K562 (cell line): ENCODE measurements around the gene RARG. TPM values are rescaled to one million over a fixed set of nuclear protein-coding genes. Genes with fewer than 3 reads are reported as not detected.

ENCODE experiments used
- ATAC-seq: fragments of 200-7000 bp; cut with Tn5 transposase; 3 replicates; pipeline ENCODE4 v1.9.1; 2020; ENCODE audit warnings: moderate library complexity
- BruUV-seq: library from RNA; stranded (reverse); fragments of 400-500 nt; replicated peaks from 2 replicates; lab custom pipeline; 2021; lab: Mats Ljungman, UMichigan
- CTCF ChIA-PET: fragments of 300-600 bp; formaldehyde crosslinking; extraction: SDS; loops from one replicate; lab custom pipeline; 2021; ENCODE audit warnings: low intra/inter-chr PET ratio; lab: Yijun Ruan, JAX
- POLR2A ChIA-PET: fragments of 300-600, 350-650 bp; sonication (Branson Sonifier 250); formaldehyde crosslinking; extraction: SDS; loops from one replicate; lab custom pipeline; 2021; ENCODE audit warnings: antibody characterized with exemption, inconsistent platforms; lab: Yijun Ruan, JAX
- DNase-seq, 4 experiments: peaks; one replicate each; pipeline versions ENCODE4 v3.0.0 to v3.0.0-alpha.2; 2011 to 2018; ENCODE audit warnings: low spot score in 3 of 4, mixed read lengths in 3 of 4; ENCODE audit errors: extremely low read depth in 1 of 4
- FAIRE-seq: peaks from 2 replicates; lab custom pipeline; 2011; peaks lifted over from hg19 to GRCh38; lab: Jason Lieb, UNC
- H2AFZ ChIP-seq: 2 replicates; pipeline ENCODE4 v1.6.0; 2011; ENCODE audit warnings: low read depth, low read length, control low read depth, inconsistent platforms
- H3K27ac ChIP-seq: fragments of 200-600 bp; 3 replicates; pipeline ENCODE4 v1.8.0; 2011; ENCODE audit warnings: low read depth, mild to moderate bottlenecking, control low read depth, inconsistent platforms, low read length, moderate library complexity, mixed read lengths; ENCODE audit errors: extremely low read depth
- H3K27me3 ChIP-seq, 2 experiments: fragments of 300-600 bp in 1 of 2; 2 replicates in 1 of 2; 3 replicates in 1 of 2; pipeline versions ENCODE4 v1.6.0 to v1.8.0; 2011; ENCODE audit warnings: inconsistent platforms in 2 of 2, low read length in 2 of 2, mild to moderate bottlenecking in 1 of 2, mixed read lengths in 1 of 2, moderate library complexity in 1 of 2; ENCODE audit not compliant: control insufficient read depth in 2 of 2, insufficient read depth in 2 of 2
- H3K36me3 ChIP-seq: fragments of 300-600 bp; 3 replicates; pipeline ENCODE4 v1.8.0; 2011; ENCODE audit warnings: mild to moderate bottlenecking, low read length, inconsistent platforms; ENCODE audit not compliant: control insufficient read depth, insufficient read depth
- H3K4me1 ChIP-seq, 2 experiments: fragments of 200-600 bp in 1 of 2; replicated peaks in 1 of 2; 2 replicates in 1 of 2; 3 replicates in 1 of 2; pipeline versions ENCODE4 v1.5.1 to v1.8.0; 2011; ENCODE audit warnings: inconsistent platforms in 2 of 2, low read length in 2 of 2, mild to moderate bottlenecking in 1 of 2, mixed read lengths in 1 of 2, moderate library complexity in 1 of 2; ENCODE audit not compliant: control insufficient read depth in 2 of 2, insufficient read depth in 2 of 2
- H3K4me2 ChIP-seq: 2 replicates; pipeline ENCODE4 v1.6.1; 2011; ENCODE audit warnings: low read length, control low read depth, inconsistent platforms, mixed read lengths; ENCODE audit not compliant: insufficient read depth
- H3K4me3 ChIP-seq: fragments of 200-600 bp; sonication (generic), shearing (Covaris generic); 2 replicates; pipeline ENCODE4 v1.5.1; 2016; ENCODE audit warnings: control low read depth, inconsistent platforms
- H3K79me2 ChIP-seq: fragments of 200-600 bp; 3 replicates; pipeline ENCODE4 v1.8.0; 2011; ENCODE audit warnings: low read length, inconsistent platforms; ENCODE audit not compliant: control insufficient read depth, insufficient read depth
- H3K9ac ChIP-seq, 2 experiments: 2 replicates each; pipeline versions ENCODE4 v1.6.0 to v1.6.1; 2011; ENCODE audit warnings: low read depth in 2 of 2, low read length in 2 of 2, control low read depth in 1 of 2, inconsistent platforms in 1 of 2, mild to moderate bottlenecking in 1 of 2, mixed read lengths in 1 of 2; ENCODE audit not compliant: insufficient read depth in 1 of 2
- H3K9me1 ChIP-seq: one replicate; pipeline ENCODE4 v1.6.0; 2011; ENCODE audit warnings: inconsistent platforms, mild to moderate bottlenecking, low read length, moderate library complexity; ENCODE audit not compliant: control insufficient read depth, insufficient read depth
- H3K9me3 ChIP-seq: replicated peaks from 2 replicates; pipeline ENCODE4 v1.5.1; 2011; ENCODE audit warnings: low read depth, low read length, inconsistent platforms; ENCODE audit not compliant: control insufficient read depth, insufficient read depth
- H4K20me1 ChIP-seq: replicated peaks from 2 replicates; pipeline ENCODE4 v1.6.1; 2011; ENCODE audit warnings: low read length, inconsistent platforms, mixed read lengths; ENCODE audit not compliant: control insufficient read depth, insufficient read depth
- ARID1B ChIP-seq: fragments of 450-650 bp; IDR thresholded peaks from 2 replicates; pipeline ENCODE4 v1.6.1; 2016; ENCODE audit warnings: antibody characterized with exemption, mild to moderate bottlenecking, inconsistent platforms
- HDGF ChIP-seq: fragments of 450-650 bp; IDR thresholded peaks from 2 replicates; pipeline ENCODE4 v1.6.1; 2016
- PRDM10 ChIP-seq: fragments of 450-650 bp; IDR thresholded peaks from 2 replicates; pipeline ENCODE4 v1.6.1; 2018; ENCODE audit not compliant: partially characterized antibody
- ZFX ChIP-seq: sonication (generic); formaldehyde crosslinking; IDR thresholded peaks from 2 replicates; pipeline ENCODE4 v1.8.0; 2022; ENCODE audit warnings: mild to moderate bottlenecking, missing genetic modification reagents, moderate library complexity
- WGBS: fragments of 100-300 bp; shearing (Covaris generic); methylation state at CpG from one replicate; pipeline ENCODE4 v1.1.6; 2016; ENCODE audit warnings: low coverage, mixed read lengths; ENCODE audit not compliant: insufficient coverage; ENCODE audit errors: missing lambda C conversion rate; 5-methylcytosine and 5-hydroxymethylcytosine counted together
- in situ Hi-C: fragments of 300-500 bp; cut with MboI; formaldehyde crosslinking; loops from 4 replicates; pipeline ENCODE4 v1.15.0; 2018; ENCODE audit warnings: inconsistent platforms, mixed read lengths
- intact Hi-C: fragments of 100-400 bp; cut with micrococcal nuclease; formaldehyde crosslinking; loops from 2 replicates; pipeline ENCODE4 v1.14.2; 2022
- polyA plus RNA-seq, 8 experiments: library from polyadenylated mRNA; depleted of rRNA in 4 of 8; stranded (reverse) in 5 of 8; unstranded in 3 of 8; fragments of >200 nt; fragmentation: Nextera tagmentation in 2 of 8; fragmentation: Illumina TruSeq in 1 of 8; extraction: Ambion mirVana in 2 of 8; extraction: Trizol in 1 of 8; gene quantifications; 2 replicates each; pipeline versions ENCODE4 v1.2.1 to v1.2.3, GENCODE V29; 2011 to 2014; ENCODE audit warnings: inconsistent platforms in 1 of 8, missing spikeins in 1 of 8
- total RNA-seq, 7 experiments: library from RNA; depleted of rRNA in 6 of 7; stranded (reverse); fragments of >200 nt in 6 of 7; fragmentation: Illumina TruSeq in 2 of 7; extraction: Trizol in 2 of 7; gene quantifications; 2 replicates each; pipeline versions ENCODE4 v1.2.1 to v1.2.3, GENCODE V29; 2011 to 2021; ENCODE audit warnings: low replicate concordance in 1 of 7
- TF ChIP-seq, protein P1 (sequence below), 2 experiments: fragments of 450-650 bp in 1 of 2; sonication (generic) in 1 of 2; formaldehyde crosslinking in 1 of 2; IDR thresholded peaks in 1 of 2; conservative IDR thresholded peaks in 1 of 2; 2 replicates each; pipeline versions ENCODE4 v1.6.1 to v1.8.1; 2016 to 2023; ENCODE audit warnings: mild to moderate bottlenecking in 2 of 2, moderate library complexity in 2 of 2, inconsistent platforms in 1 of 2, missing genetic modification reagents in 1 of 2

RARG gene
- total and polyA plus RNA-seq, 9 of the 15 experiments (the other 6 are each of a cell fraction or from before 2014, with no cell fraction given) = 0.18 to 7.6 (median 3.8) TPM

- peaks cover 38 to 71% of the 10 kb centered on the region in 2 experiments for H3K4me1 ChIP-seq
- intact Hi-C loops (no loop called here), in situ Hi-C loops (no loop called here)
Observed at GRCh38 chr12:53218551-53219291, 13.3 kb downstream of the RARG start.

More at GRCh38 chr12:53218551-53219291, 13.3 kb downstream of the RARG start:
- ChIA-PET CTCF (interaction anchor here (0.7 kb wide), 1 partner anchor 32 kb away, joined by 3 read pairs; no protein-coding TSS in a partner anchor), POLR2A (interaction anchor here (0.6 to 1.6 kb wide), 10 partner anchors 11 to 275 kb away, joined by 3 to 6 read pairs (median 4); partner anchors contain the start of genes ESPL1, ITGB7 and PFDN5)
- peak overlapping the region; percentile 87 for H2AFZ ChIP-seq
- peak in 1 of 4 experiments; percentile 42 for DNase-seq
- H3K9me3 ChIP-seq = no peaks in the 10 kb centered on the region
- peak overlapping the region; percentile 64 for H3K4me3 ChIP-seq
- no peaks in the 10 kb centered on the region for H3K9me1 ChIP-seq
- no TSS peak for BruUV-seq
- WGBS = 48% methylated on average over 18 of the region's 30 CpGs
- H4K20me1 ChIP-seq = no peaks in the 10 kb centered on the region
- no peaks in the 10 kb centered on the region for H3K27me3 ChIP-seq
- H3K79me2 ChIP-seq = peaks cover 24% of the 10 kb centered on the region
- no peak for TF ChIP-seq HDGF
- TF ChIP-seq, protein P1, sequence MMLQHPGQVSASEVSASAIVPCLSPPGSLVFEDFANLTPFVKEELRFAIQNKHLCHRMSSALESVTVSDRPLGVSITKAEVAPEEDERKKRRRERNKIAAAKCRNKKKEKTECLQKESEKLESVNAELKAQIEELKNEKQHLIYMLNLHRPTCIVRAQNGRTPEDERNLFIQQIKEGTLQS (IDR thresholded peaks at IDR 0.05) = no peak
- TF ChIP-seq, protein P1 (CRISPR knock-in tag; conservative IDR thresholded peaks at IDR 0.05) = no peak
- 0 out of 2 replicates have a peak, but pooled peaks have one; percentile 13 for TF ChIP-seq ZFX (CRISPR knock-in tag)
- TF ChIP-seq PRDM10 = peak; percentile 30
- TF ChIP-seq ARID1B = no peak
- H3K9ac ChIP-seq = peak overlapping the region; percentile 61 to 93; a peak in 3 of 4 replicates
- peaks cover 17% of the 10 kb centered on the region; the same call in 2 of the 3 replicates for H3K36me3 ChIP-seq
- peak overlapping the region; percentile 95 for H3K4me2 ChIP-seq
- H3K27ac ChIP-seq = peak overlapping the region; percentile 57; the same call in 1 of the 3 replicates
- no peak for FAIRE-seq
- ATAC-seq = no peak
